ENCODE data around the gene MAPKAP1.
"Not testable (repeated sequence)": the region's sequence is repeated elsewhere in the genome, so short reads cannot be mapped to it uniquely, and the experiment has no call there.

Gene MAPKAP1

DNA sequence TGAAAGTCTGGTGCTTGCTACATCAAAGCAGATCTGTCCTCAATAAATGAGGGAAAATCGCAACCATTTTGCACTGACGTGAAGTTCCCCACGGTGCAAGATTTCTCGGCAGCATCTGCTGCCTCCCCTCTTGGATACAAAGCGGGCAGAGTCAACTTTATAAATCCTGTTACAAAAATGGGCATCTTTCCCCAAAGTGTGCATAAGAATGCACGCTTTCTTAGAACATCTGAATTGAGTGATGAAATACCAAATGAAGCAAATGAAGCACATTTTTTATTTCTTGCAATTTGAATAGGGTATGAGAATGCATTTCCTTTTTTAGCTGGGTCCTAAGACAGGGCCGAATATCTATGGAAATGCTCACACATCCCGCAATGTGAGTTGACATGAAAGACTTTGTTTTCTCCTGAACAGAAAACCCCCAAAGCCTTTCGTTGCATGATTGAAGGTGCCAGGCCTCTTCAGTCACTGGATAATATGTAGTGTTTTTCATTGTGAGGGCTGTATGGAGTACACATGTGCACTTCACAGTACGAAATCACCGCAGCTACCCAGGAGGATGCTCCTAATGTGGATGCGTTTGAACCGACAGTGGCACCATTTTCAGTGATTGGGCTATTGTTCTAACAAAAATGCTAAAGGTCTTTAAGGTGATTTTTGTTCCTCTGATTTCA, 19.6 kb upstream of the MAPKAP1 start:
- no peak for DNase-seq

- no peak for DNase-seq
Observed at GRCh38 chr9:125707472-125707804, 430 bp upstream of the MAPKAP1 start.

DNA sequence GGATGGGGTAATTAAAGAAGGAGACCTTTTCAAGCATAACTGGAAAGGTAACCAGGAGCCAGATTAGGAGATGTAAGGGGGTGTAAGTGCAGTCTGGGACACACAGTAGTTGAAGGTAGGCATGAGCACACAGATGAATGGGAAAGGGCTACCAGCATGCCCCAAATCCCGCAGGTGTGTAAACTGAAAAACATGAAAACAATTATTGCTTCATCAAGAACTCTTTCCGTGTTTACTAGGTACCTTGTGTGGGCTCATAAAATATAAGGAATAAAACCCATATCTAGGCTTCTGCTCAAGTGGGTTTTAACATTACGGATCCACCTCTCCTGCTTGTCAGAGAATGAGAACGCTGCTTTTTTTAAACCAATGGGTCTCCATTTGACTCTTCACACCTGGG, 1.1 kb downstream of the MAPKAP1 start:
- no peak for DNase-seq

DNA sequence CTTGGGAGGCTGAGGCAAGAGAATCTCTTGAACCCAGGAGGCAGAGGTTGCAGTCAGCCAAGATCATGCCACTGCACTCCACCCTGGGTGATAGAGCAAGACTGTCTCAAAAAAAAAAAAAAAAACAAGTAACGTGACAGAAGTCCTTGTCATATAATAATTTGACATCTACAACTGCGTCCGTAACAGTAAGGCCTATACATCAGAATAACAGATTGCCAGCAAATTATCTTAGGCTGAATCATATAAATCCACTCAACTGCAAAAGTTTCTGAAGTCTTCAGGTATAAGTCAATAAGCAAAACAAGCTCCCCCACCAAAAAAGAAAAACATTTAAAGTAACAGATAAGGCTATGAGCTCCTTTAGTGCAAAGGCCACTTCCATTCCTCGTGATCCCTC, 3.3 kb downstream of the MAPKAP1 start:
- no peak for DNase-seq

DNA sequence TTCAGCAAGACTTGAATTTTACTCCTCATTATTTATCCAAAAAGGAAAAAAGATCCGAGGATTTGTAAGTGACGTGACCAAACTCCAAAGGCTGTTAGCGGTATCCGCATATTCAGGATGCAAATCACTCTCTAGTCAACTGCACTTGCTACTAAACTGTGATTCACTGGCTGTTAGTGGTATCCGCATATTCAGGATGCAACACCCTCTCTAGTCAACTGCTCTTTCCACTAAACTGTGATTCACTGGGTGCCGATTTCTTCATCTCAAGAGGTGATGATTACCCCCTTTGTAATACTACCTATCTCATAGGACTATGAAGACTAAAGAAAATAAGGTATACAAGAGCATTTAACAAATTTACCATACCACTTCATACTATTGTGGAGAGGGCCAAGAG, 5.7 kb downstream of the MAPKAP1 start:
- no peak for DNase-seq

- no peak for DNase-seq
Observed at GRCh38 chr9:125700791-125701190, 6.2 kb downstream of the MAPKAP1 start.

- DNase-seq: no peak
Observed at GRCh38 chr9:125699870-125700269, 7.1 kb downstream of the MAPKAP1 start.

GRCh38 chr9:125696106-125696647, 10.8 kb downstream of the MAPKAP1 start:
- DNase-seq: no peak

DNA sequence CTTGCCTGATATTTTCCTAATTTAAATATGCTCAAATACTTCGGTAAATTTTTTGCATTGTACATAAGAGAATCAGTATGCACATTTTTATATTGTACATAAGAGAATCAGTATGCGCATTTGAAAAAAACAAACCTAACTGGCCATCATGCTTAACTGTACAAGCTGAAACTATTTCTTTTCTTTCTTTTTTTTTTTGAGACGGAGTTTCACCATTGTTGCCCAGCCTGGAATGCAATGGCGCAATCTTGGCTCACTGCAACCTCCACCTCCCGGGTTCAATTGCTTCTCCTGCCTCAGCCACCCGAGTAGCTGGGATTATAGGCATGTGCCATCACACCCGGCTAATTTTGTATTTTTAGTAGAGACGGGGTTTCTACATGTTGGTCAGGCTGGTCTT, 11.5 kb downstream of the MAPKAP1 start:
- not testable (repeated sequence) for DNase-seq

DNA sequence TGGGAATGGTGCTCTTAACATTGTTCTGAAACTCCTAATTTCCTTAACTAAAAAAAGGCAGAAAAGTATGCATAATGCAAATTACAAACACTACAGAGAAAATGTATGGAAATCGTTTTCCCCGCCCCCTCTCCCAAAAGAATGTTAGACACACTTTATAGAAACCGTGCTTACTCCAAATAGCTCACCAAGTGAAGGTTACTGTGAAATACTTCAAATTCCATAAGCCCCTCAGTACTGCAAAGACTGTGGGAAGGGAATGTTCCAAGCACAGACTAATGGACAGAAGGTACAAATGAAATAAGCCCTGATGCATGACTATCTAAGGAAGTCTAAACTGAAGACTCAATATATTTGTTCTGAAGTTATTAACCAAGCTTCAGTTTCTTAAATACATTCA, 12.5 kb downstream of the MAPKAP1 start:
- no peak for DNase-seq

DNA sequence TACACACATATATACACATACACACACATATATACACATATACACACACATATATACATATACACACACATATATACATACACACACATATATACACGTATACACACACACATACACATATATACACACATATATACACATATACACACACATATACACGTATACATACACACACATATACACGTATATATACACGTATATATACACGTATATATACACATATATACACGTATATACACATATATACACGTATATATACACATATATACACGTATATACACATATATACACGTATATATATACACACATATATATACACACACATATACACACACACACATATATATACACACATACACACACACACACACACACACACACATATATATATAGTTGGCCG, 13.5 kb downstream of the MAPKAP1 start:
- not testable (repeated sequence) for DNase-seq

- no peak for DNase-seq
Observed at GRCh38 chr9:125691869-125692268, 15.1 kb downstream of the MAPKAP1 start.

DNA sequence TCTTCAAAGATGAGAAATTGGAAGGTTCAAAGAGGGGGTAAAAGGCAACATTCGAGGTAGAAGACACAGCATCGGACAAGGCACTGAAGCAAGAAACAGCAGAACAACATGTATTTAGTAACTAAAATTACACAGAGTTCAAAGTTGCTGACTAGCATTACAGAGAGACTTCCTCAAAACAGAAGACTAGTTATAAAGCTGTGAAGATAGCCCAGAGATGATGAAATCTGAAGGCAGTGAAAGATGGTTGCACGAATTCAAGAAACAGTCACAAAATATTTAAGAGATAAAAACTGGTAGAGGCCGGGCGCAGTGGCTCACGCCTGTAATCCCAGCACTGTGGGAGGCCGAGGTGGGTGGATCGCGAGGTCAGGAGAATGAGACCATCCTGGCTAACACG, 16.3 kb downstream of the MAPKAP1 start:
- DNase-seq: no peak

DNA sequence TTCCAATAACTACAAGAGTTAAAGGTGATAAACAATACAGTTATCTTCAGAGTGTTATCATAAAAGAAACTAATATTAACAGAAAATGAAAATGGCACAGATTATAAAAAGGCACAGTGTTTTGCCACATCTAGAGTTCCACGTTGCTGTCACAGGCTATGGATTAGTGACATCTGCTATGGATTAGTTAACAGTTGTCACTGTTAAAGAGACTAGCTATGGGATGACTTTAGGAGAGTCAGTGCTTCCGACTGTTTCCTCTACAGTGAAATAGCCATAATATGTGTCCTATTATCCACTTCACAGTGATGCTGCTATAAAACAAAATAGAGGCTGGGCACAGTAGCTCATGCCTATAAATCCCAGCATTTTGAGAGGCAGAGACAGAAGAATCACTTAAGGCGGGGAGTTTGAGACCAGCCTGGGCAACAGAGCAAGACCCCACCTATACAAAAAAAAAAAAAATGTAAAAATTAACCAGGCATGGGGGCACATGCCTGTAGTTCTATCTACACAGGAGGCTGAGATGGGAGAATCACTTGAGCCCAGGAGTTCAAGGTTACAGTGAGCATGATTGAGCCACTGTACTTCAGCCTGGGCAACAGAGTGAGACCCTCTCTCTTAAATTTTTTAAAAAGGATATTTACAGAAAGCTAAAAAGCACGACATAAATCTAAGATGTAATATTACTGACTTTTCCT, 19.7 kb downstream of the MAPKAP1 start:
- no peak for DNase-seq

GRCh38 chr9:125685167-125685566, 21.8 kb downstream of the MAPKAP1 start:
- no peak for DNase-seq

DNA sequence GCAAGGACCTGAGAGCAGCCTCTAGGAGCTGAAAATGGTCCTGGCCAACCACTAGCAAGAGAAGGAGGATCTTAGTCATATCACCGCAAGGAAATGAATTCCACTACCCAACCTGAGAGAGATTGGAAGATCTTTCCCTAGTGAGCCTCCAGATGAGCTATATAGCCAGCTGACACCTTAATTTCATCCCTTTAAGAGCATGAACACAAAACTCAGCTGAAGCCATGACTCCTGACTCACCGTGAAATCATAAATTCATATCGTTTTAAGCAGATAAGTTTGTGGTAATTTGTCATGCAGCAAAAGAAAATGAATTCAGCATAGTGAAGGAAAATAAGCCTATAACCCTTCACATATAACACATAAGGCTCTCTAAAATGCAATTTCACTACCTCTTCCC, 23.5 kb downstream of the MAPKAP1 start:
- no peak for DNase-seq

DNA sequence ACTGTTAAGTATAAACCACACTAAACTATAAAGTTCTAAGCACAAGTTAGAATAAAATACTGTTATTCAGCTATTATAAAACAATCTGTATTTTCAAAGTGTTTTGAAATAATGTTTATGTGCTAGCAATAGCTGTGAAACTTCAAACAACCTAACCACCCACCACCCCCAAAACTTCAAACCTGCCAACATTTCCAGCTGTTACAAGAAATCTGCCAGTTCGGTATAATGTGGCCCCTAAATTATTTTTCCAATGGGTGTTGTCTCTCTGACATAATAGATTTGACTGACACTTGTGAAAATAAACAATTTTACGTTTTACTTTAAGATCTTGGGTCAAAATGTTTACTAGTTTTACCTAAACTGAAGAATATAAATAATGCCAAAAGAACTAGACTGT, 24.7 kb downstream of the MAPKAP1 start:
- DNase-seq: no peak

DNA sequence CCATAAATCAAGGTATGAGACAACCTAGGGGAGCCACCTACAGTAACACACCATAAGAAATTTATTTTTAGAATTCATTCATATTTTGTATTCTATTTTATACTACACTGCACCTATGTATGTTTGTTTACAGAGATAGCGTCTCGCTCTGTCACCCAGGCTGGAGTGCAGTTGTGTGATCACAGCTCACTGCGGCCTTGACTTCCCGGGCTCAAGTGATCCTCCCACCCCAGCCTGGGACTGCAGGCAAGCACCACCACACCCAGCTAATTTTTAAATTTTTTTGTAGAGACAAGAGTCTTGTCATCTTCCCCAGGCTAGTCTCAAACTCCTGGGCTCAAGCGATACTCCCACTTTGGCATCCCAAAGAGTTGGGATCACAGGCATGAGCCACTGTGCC, 25.4 kb downstream of the MAPKAP1 start:
- no peak for DNase-seq

- DNase-seq: no peak
Observed at GRCh38 chr9:125681086-125681622, 25.9 kb downstream of the MAPKAP1 start.

- DNase-seq: no peak
Observed at GRCh38 chr9:125680445-125680844, 26.6 kb downstream of the MAPKAP1 start.

GRCh38 chr9:125679597-125680189, 27.3 kb downstream of the MAPKAP1 start:
- peak; percentile 8 for DNase-seq

- DNase-seq: no peak
Observed at GRCh38 chr9:125674981-125675973, 31.7 kb downstream of the MAPKAP1 start.

GRCh38 chr9:125672876-125673275, 34.1 kb downstream of the MAPKAP1 start:
- no peak for DNase-seq

All from NCI-H1105 treated with DMSO at 0.1 percent for 48 hours (cell line).